ENCODE measurements around the gene PPIL6.
"Not testable (repeated sequence)": the region's sequence is repeated elsewhere in the genome, so short reads cannot be mapped to it uniquely, and the experiment has no call there.

PPIL6 gene

GRCh38 chr6:109466212-109466923, 25.9 kb upstream of the PPIL6 start:
- no peak for DNase-seq (ENCODE audit: low spot score)

GRCh38 chr6:109465772-109466171, 25.3 kb upstream of the PPIL6 start:
- no peak for DNase-seq (ENCODE audit: low spot score)

- DNase-seq (ENCODE audit: low spot score), result no peak
Observed at GRCh38 chr6:109461733-109462526, 21.5 kb upstream of the PPIL6 start.

DNA sequence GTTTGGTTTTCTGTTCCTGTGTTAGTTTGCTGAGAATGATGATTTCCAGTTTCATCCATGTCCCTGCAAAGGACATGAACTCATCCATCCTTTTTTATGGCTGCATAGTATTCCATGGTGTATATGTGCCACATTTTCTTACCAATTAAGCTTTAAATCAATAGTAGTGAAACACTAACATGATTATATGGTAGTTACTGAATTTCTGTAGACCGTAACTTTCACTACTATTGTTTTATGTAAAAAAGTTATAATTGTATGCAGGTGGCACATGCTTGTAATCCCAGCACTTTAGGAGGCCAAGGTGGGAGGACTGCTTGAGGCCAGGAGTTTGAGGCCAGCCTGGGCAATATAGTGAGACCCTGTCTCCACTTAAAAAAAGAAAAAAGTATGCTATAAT, 20.8 kb upstream of the PPIL6 start:
- DNase-seq (ENCODE audit: low spot score), result not testable (repeated sequence)

- DNase-seq (ENCODE audit: low spot score), result no peak
Observed at GRCh38 chr6:109460161-109460829, 19.9 kb upstream of the PPIL6 start.

DNA sequence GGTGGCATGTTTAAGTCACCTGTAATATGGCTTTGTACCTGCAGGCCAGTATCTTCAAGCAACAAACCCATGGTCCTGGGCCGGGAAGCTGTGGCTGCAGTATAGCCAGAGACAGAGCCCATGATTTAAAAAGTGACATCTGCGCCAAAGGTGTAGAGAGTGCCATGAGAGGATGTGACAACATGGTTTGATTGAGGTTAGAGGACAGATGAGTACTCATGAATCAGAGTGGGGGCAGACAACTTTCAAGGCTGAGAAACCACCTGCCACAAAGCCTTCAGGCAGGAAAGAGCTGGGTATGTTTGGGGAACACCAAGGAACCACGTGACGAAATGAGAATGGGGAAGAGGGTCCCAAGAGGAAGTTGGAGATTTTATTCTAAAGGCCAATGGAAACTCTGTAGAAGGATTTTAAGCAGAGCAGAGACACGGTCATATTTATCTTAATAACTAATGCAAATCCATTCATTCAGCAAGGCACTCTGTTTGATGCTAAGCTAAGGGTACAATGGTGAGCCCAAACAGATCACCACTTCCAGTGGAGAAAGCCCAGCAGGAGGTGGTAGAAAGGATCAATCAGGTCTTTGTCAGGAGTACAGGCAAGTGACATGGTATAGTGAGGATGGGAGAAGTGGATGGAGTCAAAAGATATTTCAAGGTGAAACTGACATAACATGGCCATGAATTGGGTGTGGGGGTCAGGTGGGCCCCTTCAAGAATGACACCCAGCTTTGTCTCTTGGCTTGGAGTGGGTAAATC, 18.5 kb upstream of the PPIL6 start:
- no peak for DNase-seq (ENCODE audit: low spot score)

- DNase-seq (ENCODE audit: low spot score), result no peak
Observed at GRCh38 chr6:109457562-109457996, 17.2 kb upstream of the PPIL6 start.

GRCh38 chr6:109456710-109457561, 16.5 kb upstream of the PPIL6 start:
- no peak for DNase-seq (ENCODE audit: low spot score)

- no peak for DNase-seq (ENCODE audit: low spot score)
Observed at GRCh38 chr6:109456111-109456583, 15.7 kb upstream of the PPIL6 start.

- peak; percentile 39 for DNase-seq (ENCODE audit: low spot score)
Observed at GRCh38 chr6:109455437-109456110, 15.1 kb upstream of the PPIL6 start, which contains the start of gene MICAL1. Gene MICAL1 (minus strand): TSS chr6:109455772. CDS start chr6:109454196, 1,576 bp downstream.

- peak; percentile 4 for DNase-seq (ENCODE audit: low spot score)
Observed at GRCh38 chr6:109454496-109455436, 14.3 kb upstream of the PPIL6 start.

DNA sequence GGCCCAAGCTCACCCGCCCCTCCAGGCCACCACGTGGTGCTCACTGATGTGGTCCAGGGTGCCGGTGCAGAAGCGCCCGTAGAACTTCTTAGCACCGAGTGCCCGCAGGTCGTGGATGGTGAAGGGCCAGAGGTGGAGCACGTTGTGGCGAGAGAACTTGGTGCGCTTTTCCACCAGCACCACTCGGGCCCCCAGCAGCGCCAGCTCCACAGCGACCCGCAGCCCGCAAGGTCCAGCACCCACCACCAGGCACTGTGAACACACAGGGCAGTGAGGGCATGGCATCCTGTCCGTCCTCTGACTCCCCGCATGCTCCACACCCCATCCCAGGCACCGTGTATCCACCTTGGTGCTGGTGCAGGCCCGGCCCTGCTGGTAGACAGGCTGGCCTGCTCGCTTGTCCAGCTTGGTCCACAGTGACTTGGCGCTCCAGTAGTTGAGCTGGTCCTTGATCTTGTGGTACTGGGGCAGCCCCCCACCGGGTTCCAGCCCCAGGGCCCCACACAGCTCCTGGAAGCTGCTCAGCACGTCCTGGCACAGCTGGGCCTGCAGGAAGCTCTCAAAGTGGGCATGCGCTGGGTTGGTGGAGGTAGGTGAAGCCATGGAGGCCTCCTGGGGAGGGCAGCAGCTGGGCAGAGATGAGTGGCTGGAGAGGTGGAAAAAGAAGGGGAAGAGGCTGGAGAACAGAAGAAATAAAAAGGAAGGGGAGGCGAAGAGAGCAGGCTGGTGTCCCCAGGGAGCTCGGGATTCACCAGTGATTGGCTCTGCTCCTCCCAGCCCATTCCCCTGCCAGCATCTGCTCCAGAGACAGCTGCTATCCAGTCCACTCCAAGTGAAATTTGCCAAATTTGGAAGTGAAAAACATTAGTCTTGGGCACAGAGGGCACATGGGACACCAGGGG, 13.4 kb upstream of the PPIL6 start:
- no peak for DNase-seq (ENCODE audit: low spot score)

DNA sequence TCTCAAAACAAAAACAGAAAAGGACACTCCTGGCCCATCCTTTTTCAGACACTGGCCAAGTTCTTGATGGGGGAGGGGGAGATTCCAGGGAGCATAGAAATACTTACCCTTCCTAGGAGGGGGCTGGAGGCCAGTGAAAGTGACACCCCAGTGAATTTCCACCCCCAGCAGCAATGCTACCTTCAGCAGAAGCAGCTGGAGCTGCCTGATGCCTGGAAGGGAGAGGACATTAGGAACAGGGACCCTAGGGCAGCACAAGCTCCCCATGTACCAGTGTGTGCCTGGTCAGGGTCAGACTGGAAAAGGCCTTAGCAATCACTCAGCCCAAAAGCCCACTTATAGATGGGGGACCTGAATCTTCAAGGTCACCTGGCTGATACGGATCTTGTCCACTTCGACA, 12.7 kb upstream of the PPIL6 start:
- no peak for DNase-seq (ENCODE audit: low spot score)

GRCh38 chr6:109452181-109452580, 11.8 kb upstream of the PPIL6 start:
- DNase-seq (ENCODE audit: low spot score), result no peak

- no peak for DNase-seq (ENCODE audit: low spot score)
Observed at GRCh38 chr6:109451376-109451775, 10.9 kb upstream of the PPIL6 start.

GRCh38 chr6:109450801-109451200, 10.4 kb upstream of the PPIL6 start:
- no peak for DNase-seq (ENCODE audit: low spot score)

DNA sequence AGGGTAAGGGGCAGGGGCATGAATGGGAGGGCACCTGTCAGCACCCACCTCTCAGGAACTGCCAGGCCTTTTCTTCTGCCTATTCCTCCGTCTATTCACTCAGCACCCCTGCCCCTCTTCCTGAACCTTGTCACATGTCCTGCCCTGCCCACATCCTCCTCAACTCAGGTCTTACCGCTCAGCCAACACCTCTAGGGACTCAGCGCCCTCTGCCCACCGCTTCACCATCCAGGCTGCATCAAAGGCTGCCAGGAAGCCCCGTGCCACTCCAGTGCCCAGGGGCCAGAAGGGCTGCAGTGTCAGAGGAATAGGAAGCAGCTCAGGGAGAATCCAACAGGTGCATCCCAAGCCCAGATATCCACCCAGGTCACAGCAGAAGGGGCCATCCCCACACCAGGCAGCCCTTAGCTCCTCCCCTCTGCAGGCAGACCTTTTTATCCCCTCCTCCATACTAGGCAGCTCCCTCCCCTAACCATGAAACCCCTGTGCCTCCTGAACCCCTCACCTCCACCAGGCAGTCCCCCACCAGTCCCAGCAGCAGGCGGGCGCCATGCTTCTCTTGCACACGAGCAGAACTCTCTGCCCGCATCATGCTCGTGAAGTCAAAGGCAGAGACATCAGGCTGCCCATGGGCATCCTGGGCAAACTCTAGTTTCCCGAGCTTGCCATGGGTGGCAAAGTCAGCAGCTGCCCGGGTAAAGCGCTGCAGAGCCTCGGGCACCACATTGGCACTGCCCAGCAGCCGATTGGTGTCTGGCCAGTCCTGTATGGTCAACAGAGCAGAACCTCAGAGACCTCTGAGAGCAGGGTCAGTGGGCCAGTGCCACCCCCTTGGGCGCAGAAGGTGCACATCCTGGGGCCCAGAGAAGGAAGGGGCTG, 9.6 kb upstream of the PPIL6 start:
- DNase-seq (ENCODE audit: low spot score), result no peak

Data from kidney capillary endothelial cell (primary cell).